HCT116 (cell line): Measurements from ENCODE around the gene SPG21. TPM values are rescaled to one million over a fixed set of nuclear protein-coding genes. Genes with fewer than 3 reads are reported as not detected.

Experiments used
- ATAC-seq: fragments of 200-7000 bp; cut with Tn5 transposase; 2 replicates; pipeline ENCODE4 v1.9.1; 2020; ENCODE audit warnings: mild to moderate bottlenecking, moderate library complexity
- BruUV-seq: library from RNA; stranded (reverse); fragments of 400-500 nt; replicated peaks from 2 replicates; lab custom pipeline; 2021; lab: Mats Ljungman, UMichigan
- CTCF ChIA-PET: fragments of 300-600 bp; sonication (Branson Sonifier 250); formaldehyde crosslinking; loops from one replicate; lab custom pipeline; 2021; ENCODE audit warnings: antibody characterized with exemption; lab: Charles Lee
- POLR2A ChIA-PET: fragments of 300-600, 350-600 bp; sonication (Branson Sonifier 250); formaldehyde crosslinking; loops from one replicate; lab custom pipeline; 2021; ENCODE audit warnings: antibody characterized with exemption; lab: Charles Lee
- RAD21 ChIA-PET, 2 experiments: fragments of 300-600 bp; sonication (Branson Sonifier 250); formaldehyde crosslinking; loops; one replicate each; lab custom pipeline; 2023; ENCODE audit warnings: low total read pairs in 2 of 2; ENCODE audit not compliant: uncharacterized antibody in 2 of 2, unreplicated experiment in 2 of 2, low non-redundant PET in 1 of 2; lab: Charles Lee
- DNase-seq: peaks from one replicate; pipeline ENCODE4 v3.0.0-alpha.2; 2010; ENCODE audit warnings: low read depth, low spot score
- H2AFZ ChIP-seq: fragments of 200-600 bp; shearing (Covaris generic), sonication (generic); 2 replicates; pipeline ENCODE4 v1.6.1; 2017; ENCODE audit warnings: low read depth, mixed run types, mixed read lengths, antibody characterized with exemption, low read length; ENCODE audit not compliant: poor library complexity, severe bottlenecking
- H3K27ac ChIP-seq: 2 replicates; pipeline ENCODE4 v1.5.1; 2012; ENCODE audit warnings: low read depth, low read length
- H3K27me3 ChIP-seq: fragments of 200-600 bp; sonication (generic); 2 replicates; pipeline ENCODE4 v1.6.1; 2016; ENCODE audit warnings: mixed run types, low read length, mixed read lengths; ENCODE audit not compliant: insufficient read depth
- H3K36me3 ChIP-seq, 2 experiments: fragments of 200-500 bp in 1 of 2; fragments of 200-600 bp in 1 of 2; sonication (Bioruptor generic) in 1 of 2; sonication (generic) in 1 of 2; 2 replicates each; pipeline versions ENCODE4 v1.5.1 to v1.6.1; 2014 to 2016; ENCODE audit warnings: low read length in 2 of 2, inconsistent platforms in 1 of 2, mixed read lengths in 1 of 2, mixed run types in 1 of 2; ENCODE audit not compliant: insufficient read depth in 2 of 2, control insufficient read depth in 1 of 2
- H3K4me1 ChIP-seq, 2 experiments: fragments of 200-600 bp in 1 of 2; sonication (generic) in 1 of 2; 2 replicates each; pipeline versions ENCODE4 v1.5.1 to v1.6.1; 2012 to 2017; ENCODE audit warnings: low read length in 2 of 2, inconsistent platforms in 1 of 2, mild to moderate bottlenecking in 1 of 2, mixed read lengths in 1 of 2, mixed run types in 1 of 2, moderate library complexity in 1 of 2; ENCODE audit not compliant: insufficient read depth in 2 of 2, control insufficient read depth in 1 of 2
- H3K4me2 ChIP-seq: fragments of 200-600 bp; sonication (generic); 2 replicates; pipeline ENCODE4 v1.6.1; 2017; ENCODE audit warnings: mixed run types, low read length, mixed read lengths
- H3K4me3 ChIP-seq, 2 experiments: fragments of 200-600 bp in 1 of 2; sonication (generic) in 1 of 2; replicated peaks in 1 of 2; 2 replicates each; pipeline ENCODE4 v1.5.1; 2011 to 2016; ENCODE audit warnings: low read length in 2 of 2, control low read depth in 1 of 2, low read depth in 1 of 2, mild to moderate bottlenecking in 1 of 2, mixed read lengths in 1 of 2, mixed run types in 1 of 2
- H3K79me2 ChIP-seq: fragments of 200-600 bp; sonication (generic); 2 replicates; pipeline ENCODE4 v1.6.1; 2017; ENCODE audit warnings: mild to moderate bottlenecking, mixed run types, low read length, moderate library complexity, mixed read lengths; ENCODE audit not compliant: insufficient read depth
- H3K9ac ChIP-seq: fragments of 200-600 bp; sonication (generic); 2 replicates; pipeline ENCODE4 v1.6.1; 2016; ENCODE audit warnings: low read length, mixed read lengths
- H3K9me2 ChIP-seq: fragments of 200-600 bp; sonication (generic), shearing (Covaris generic); 2 replicates; pipeline ENCODE4 v1.6.1; 2017; ENCODE audit warnings: mixed run types, mild to moderate bottlenecking, moderate library complexity; ENCODE audit not compliant: insufficient read depth
- H3K9me3 ChIP-seq, 2 experiments: fragments of 200-500 bp in 1 of 2; fragments of 200-600 bp in 1 of 2; sonication (Bioruptor generic) in 1 of 2; sonication (generic) in 1 of 2; 2 replicates each; pipeline ENCODE4 v1.6.1; 2014 to 2017; ENCODE audit warnings: low read length in 2 of 2, mixed read lengths in 2 of 2, inconsistent platforms in 1 of 2, low read depth in 1 of 2, mild to moderate bottlenecking in 1 of 2, mixed run types in 1 of 2, moderate library complexity in 1 of 2; ENCODE audit not compliant: control insufficient read depth in 1 of 2, insufficient read depth in 1 of 2
- H4K20me1 ChIP-seq: fragments of 200-600 bp; sonication (generic), shearing (Covaris generic); 2 replicates; pipeline ENCODE4 v1.6.1; 2017; ENCODE audit warnings: mixed run types, mild to moderate bottlenecking, moderate library complexity; ENCODE audit not compliant: insufficient read depth
- CEBPB ChIP-seq: IDR thresholded peaks from 2 replicates; pipeline ENCODE4 v1.6.1; 2012; ENCODE audit warnings: low read depth
- EGR1 ChIP-seq: IDR thresholded peaks from 2 replicates; pipeline ENCODE4 v1.6.1; 2012; ENCODE audit warnings: low read depth
- EZH2 ChIP-seq: fragments of 200-600 bp; sonication (generic); IDR thresholded peaks from 2 replicates; pipeline ENCODE4 v1.6.1; 2017; ENCODE audit warnings: antibody characterized with exemption, mixed run types
- YY1 ChIP-seq: IDR thresholded peaks from 2 replicates; pipeline ENCODE4 v1.6.1; 2011; ENCODE audit warnings: low read length, low read depth, moderate library complexity, mild to moderate bottlenecking; ENCODE audit not compliant: insufficient replicate concordance; ENCODE audit errors: extremely low read depth
- intact Hi-C: fragments of 100-400 bp; cut with micrococcal nuclease; formaldehyde crosslinking; loops from 2 replicates; pipeline ENCODE4 v1.10.0; 2022
- total RNA-seq: library from RNA; stranded (reverse); gene quantifications from one replicate; pipeline ENCODE4 v1.2.1, GENCODE V29; 2021; ENCODE audit not compliant: unreplicated experiment
- TF ChIP-seq, protein P1 (sequence below): IDR thresholded peaks from 2 replicates; pipeline ENCODE4 v1.6.1; 2012; ENCODE audit warnings: low read depth
- TF ChIP-seq, protein P2 (sequence below), 3 experiments: fragments of 200-600 bp in 1 of 3; sonication (generic) in 1 of 3; IDR thresholded peaks in 2 of 3; conservative IDR thresholded peaks in 1 of 3; 2 replicates each; pipeline ENCODE4 v1.5.1; 2012 to 2017; ENCODE audit warnings: low read depth in 2 of 3, low read length in 2 of 3, antibody characterized with exemption in 1 of 3, borderline replicate concordance in 1 of 3, control low read depth in 1 of 3, mild to moderate bottlenecking in 1 of 3, mixed read lengths in 1 of 3, mixed run types in 1 of 3, moderate library complexity in 1 of 3; ENCODE audit not compliant: insufficient read depth in 1 of 3

SPG21 gene
- total RNA-seq, 1 experiment from 2014 or later, result 72.7 TPM

DNA sequence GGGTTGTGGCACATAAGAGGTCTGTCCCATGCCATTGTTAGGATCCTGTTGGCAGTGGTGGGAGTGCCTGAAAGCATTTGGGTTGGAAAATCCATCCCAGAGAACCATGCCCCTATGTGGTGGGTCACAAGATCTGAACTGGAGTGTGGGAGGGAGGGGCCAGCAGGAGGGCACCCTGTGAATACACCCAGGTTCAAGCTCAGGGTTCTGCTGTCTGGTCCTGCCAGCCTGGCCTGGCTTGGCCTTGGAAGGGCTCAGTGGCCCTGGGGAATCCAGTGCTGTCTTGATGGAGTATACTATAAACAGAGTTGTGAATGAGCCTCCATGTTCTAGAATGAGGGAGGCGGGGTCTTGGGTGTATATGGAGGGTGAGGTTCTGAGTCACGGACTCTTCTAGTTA lies 66.2 kb downstream of the SPG21 start:
- Histone ChIP-seq H3K4me1 (peaks cover 0 to 10% of the 10 kb centered on the region in 2 experiments; a peak in 1 of 4 replicates), H3K27ac (no peak overlapping the region), H3K79me2 (no peaks in the 10 kb centered on the region), H3K4me3 (no peak overlapping the region)
- BruUV-seq, result no TSS peak
- no peak for DNase-seq
- TF ChIP-seq CEBPB, result no peak
- TF ChIP-seq EZH2, result no peak
- no peak for TF ChIP-seq YY1
- TF ChIP-seq, protein P1, sequence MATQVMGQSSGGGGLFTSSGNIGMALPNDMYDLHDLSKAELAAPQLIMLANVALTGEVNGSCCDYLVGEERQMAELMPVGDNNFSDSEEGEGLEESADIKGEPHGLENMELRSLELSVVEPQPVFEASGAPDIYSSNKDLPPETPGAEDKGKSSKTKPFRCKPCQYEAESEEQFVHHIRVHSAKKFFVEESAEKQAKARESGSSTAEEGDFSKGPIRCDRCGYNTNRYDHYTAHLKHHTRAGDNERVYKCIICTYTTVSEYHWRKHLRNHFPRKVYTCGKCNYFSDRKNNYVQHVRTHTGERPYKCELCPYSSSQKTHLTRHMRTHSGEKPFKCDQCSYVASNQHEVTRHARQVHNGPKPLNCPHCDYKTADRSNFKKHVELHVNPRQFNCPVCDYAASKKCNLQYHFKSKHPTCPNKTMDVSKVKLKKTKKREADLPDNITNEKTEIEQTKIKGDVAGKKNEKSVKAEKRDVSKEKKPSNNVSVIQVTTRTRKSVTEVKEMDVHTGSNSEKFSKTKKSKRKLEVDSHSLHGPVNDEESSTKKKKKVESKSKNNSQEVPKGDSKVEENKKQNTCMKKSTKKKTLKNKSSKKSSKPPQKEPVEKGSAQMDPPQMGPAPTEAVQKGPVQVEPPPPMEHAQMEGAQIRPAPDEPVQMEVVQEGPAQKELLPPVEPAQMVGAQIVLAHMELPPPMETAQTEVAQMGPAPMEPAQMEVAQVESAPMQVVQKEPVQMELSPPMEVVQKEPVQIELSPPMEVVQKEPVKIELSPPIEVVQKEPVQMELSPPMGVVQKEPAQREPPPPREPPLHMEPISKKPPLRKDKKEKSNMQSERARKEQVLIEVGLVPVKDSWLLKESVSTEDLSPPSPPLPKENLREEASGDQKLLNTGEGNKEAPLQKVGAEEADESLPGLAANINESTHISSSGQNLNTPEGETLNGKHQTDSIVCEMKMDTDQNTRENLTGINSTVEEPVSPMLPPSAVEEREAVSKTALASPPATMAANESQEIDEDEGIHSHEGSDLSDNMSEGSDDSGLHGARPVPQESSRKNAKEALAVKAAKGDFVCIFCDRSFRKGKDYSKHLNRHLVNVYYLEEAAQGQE, result no peak
- TF ChIP-seq EGR1, result no peak
- TF ChIP-seq, protein P2, sequence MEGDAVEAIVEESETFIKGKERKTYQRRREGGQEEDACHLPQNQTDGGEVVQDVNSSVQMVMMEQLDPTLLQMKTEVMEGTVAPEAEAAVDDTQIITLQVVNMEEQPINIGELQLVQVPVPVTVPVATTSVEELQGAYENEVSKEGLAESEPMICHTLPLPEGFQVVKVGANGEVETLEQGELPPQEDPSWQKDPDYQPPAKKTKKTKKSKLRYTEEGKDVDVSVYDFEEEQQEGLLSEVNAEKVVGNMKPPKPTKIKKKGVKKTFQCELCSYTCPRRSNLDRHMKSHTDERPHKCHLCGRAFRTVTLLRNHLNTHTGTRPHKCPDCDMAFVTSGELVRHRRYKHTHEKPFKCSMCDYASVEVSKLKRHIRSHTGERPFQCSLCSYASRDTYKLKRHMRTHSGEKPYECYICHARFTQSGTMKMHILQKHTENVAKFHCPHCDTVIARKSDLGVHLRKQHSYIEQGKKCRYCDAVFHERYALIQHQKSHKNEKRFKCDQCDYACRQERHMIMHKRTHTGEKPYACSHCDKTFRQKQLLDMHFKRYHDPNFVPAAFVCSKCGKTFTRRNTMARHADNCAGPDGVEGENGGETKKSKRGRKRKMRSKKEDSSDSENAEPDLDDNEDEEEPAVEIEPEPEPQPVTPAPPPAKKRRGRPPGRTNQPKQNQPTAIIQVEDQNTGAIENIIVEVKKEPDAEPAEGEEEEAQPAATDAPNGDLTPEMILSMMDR (IDR thresholded peaks at IDR 0.05 in 2 of 3, conservative IDR thresholded peaks at IDR 0.05 in 1 of 3; ENCODE audit: borderline replicate concordance in 1 of 3, insufficient read depth in 1 of 3, low read depth in 2 of 3, low read length in 2 of 3), result no peak
- TF ChIP-seq, all 23 proteins: peak for 0
- H2AFZ ChIP-seq, result no peak overlapping the region
- POLR2A ChIA-PET, result interaction anchor here (1.1 kb wide), 1 partner anchor 10 kb away, joined by 3 read pairs; no protein-coding TSS in a partner anchor
- H3K36me3 ChIP-seq, result no peaks in the 10 kb centered on the region
- no peaks in the 10 kb centered on the region for H3K9me2 ChIP-seq
- intact Hi-C loops, result no loop called here
- no peaks in the 10 kb centered on the region for H3K27me3 ChIP-seq
- H3K9me3 ChIP-seq, result no peaks in the 10 kb centered on the region
- no peak overlapping the region for H3K9ac ChIP-seq
- RAD21 ChIA-PET, result no interaction called here
- CTCF ChIA-PET, result no interaction called here
- no peak for ATAC-seq
- no peak overlapping the region for H3K4me2 ChIP-seq
- no peaks in the 10 kb centered on the region for H4K20me1 ChIP-seq
